Measurements from ENCODE around the gene FOXO4. TPM values are rescaled to one million over a fixed set of nuclear protein-coding genes. Genes with fewer than 3 reads are reported as not detected.

Gene FOXO4
- total and polyA plus RNA-seq, 12 donors: 12.2 to 67.8 (median 36.3) TPM

- Histone ChIP-seq H3K27ac (no peak overlapping the region), H3K36me3 (peaks cover 0 to 43% (median 0%) of the 10 kb centered on the region in 9 donors), H3K27me3 (peaks cover 0 to 7% (median 0%) of the 10 kb centered on the region in 7 donors), H3K9me3 (no peaks in the 10 kb centered on the region), H3K4me1 (peaks cover 0 to 25% (median 5%) of the 10 kb centered on the region in 9 donors), H3K4me3 (no peak overlapping the region)
- 39 to 41% methylated on average over 6 of the region's 6 CpGs for WGBS, 2 donors
- ATAC-seq: peak in 2 of 8 donors; percentile 8 to 10
- intact Hi-C loops (cut with DNase I): no loop called here
- TF ChIP-seq, protein P1, sequence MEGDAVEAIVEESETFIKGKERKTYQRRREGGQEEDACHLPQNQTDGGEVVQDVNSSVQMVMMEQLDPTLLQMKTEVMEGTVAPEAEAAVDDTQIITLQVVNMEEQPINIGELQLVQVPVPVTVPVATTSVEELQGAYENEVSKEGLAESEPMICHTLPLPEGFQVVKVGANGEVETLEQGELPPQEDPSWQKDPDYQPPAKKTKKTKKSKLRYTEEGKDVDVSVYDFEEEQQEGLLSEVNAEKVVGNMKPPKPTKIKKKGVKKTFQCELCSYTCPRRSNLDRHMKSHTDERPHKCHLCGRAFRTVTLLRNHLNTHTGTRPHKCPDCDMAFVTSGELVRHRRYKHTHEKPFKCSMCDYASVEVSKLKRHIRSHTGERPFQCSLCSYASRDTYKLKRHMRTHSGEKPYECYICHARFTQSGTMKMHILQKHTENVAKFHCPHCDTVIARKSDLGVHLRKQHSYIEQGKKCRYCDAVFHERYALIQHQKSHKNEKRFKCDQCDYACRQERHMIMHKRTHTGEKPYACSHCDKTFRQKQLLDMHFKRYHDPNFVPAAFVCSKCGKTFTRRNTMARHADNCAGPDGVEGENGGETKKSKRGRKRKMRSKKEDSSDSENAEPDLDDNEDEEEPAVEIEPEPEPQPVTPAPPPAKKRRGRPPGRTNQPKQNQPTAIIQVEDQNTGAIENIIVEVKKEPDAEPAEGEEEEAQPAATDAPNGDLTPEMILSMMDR (IDR thresholded peaks at IDR 0.05): no peak
- no peak for DNase-seq
Observed at GRCh38 chrX:71143508-71143907, 47.9 kb downstream of the FOXO4 start.

DNA sequence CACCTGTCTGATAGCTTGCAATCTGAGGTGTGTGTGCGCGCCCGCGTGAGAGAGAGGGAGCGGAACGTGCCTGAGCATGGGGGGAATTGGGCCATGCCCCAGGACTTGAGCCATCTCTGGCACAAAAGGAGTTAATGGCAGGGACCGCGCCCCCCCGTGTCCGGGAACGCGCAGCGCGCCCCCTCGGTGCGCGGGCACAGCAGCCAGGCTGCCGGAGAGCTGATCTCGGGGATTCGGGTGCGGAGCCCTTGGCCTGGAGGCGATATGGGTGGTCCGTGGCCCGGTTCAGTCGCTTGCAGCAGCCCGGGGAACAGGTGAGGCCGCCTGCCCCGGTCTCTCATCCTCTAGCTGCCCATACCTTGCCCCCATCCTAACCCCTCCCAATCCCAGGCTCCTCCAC, 49.0 kb downstream of the FOXO4 start, which contains the start of gene NLGN3:
Gene NLGN3, plus strand, starts transcription at position 191 of the 400 bp plus-strand sequence. CDS start 2,909 bp downstream, outside the sequence.
- ATAC-seq (peak in 2 of 8 donors; percentile 14 to 59), DNase-seq (peak in 1 of 2 donors; percentile 14)
- TF ChIP-seq, protein P1 (IDR thresholded peaks at IDR 0.05): no peak
- peak within 1 kb of the TSS in 6 of 10 donors; percentile 24 to 37 (median 32) for H3K4me3 ChIP-seq
- peaks cover 0 to 25% (median 5%) of the 10 kb centered on the region in 9 donors for H3K4me1 ChIP-seq
- H3K9me3 ChIP-seq: no peaks in the 10 kb centered on the region
- H3K27ac ChIP-seq: no peak within 1 kb of the TSS
- H3K36me3 ChIP-seq: peaks cover 0 to 31% (median 0%) of the 10 kb centered on the region in 9 donors
- peaks cover 0 to 7% (median 0%) of the 10 kb centered on the region in 7 donors for H3K27me3 ChIP-seq
- WGBS, 2 donors: 5 to 6% methylated on average over 18 to 28 of the region's 28 CpGs
- intact Hi-C loops (cut with DNase I): no loop called here

DNA sequence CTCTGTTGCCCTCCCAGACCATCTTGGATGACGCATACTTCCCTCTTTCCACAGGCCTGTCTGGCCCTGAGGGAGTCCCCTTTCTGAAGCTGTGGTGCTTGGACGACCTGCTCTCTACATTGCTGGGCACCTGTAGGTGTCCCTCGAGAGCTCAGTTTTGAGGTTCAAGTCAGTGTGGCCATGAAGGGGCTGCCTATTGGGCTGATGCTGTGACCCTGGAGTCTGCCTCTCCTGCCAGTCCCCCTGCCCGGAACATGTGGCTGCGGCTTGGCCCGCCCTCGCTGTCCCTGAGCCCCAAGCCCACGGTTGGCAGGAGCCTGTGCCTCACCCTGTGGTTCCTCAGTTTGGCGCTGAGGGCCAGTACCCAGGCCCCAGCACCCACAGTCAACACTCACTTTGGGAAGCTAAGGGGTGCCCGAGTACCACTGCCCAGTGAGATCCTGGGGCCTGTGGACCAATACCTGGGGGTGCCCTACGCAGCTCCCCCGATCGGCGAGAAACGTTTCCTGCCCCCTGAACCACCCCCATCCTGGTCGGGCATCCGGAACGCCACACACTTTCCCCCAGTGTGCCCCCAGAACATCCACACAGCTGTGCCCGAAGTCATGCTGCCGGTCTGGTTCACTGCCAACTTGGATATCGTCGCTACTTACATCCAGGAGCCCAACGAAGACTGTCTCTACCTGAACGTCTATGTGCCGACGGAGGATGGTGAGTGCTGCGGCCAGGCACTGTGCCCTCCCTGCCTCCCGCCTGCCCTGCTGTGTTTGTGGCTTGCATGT, 52.0 kb downstream of the FOXO4 start:
- no peak for DNase-seq

DNA sequence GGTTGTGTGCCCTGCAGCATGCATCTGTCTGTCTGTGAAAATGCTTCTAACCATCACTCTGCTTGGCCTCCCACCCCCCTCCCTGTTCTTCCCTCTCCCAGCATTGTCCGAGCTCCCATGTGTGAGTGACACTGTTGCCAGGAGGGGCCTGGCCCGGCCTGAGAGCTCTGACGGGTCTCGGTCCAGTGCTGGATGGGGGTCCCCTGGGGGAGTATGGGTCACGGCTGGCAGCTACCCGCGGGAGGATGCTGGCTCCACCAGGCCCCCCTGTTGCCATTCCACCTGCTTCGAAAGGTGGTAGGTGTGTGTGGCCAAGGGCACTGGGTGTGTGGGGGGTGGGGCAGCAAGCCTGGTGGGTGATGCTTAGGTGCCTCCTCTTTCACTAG, 52.6 kb downstream of the FOXO4 start:
- H3K4me3 ChIP-seq: no peak overlapping the region
- no peaks in the 10 kb centered on the region for H3K9me3 ChIP-seq
- H3K27me3 ChIP-seq: peaks cover 0 to 7% (median 0%) of the 10 kb centered on the region in 7 donors
- intact Hi-C loops (cut with DNase I): no loop called here
- DNase-seq (no peak), ATAC-seq (no peak)
- H3K4me1 ChIP-seq: peaks cover 0 to 22% (median 5%) of the 10 kb centered on the region in 9 donors
- TF ChIP-seq, protein P1 (IDR thresholded peaks at IDR 0.05): no peak
- no peak overlapping the region for H3K27ac ChIP-seq
- WGBS, 2 donors: 71 to 81% methylated on average over 2 to 8 of the region's 8 CpGs
- H3K36me3 ChIP-seq: no peaks in the 10 kb centered on the region

More for the DNA sequence above, 52.0 kb downstream of the FOXO4 start:
- Histone ChIP-seq H3K4me3 (no peak overlapping the region), H3K4me1 (peaks cover 0 to 25% (median 5%) of the 10 kb centered on the region in 9 donors), H3K36me3 (peaks cover 0 to 3% (median 0%) of the 10 kb centered on the region in 9 donors), H3K27ac (no peak overlapping the region), H3K9me3 (no peaks in the 10 kb centered on the region), H3K27me3 (peaks cover 0 to 7% (median 0%) of the 10 kb centered on the region in 7 donors)
- intact Hi-C loops (cut with DNase I): no loop called here
- ATAC-seq: no peak
- WGBS, 2 donors: 78 to 85% methylated on average over 28 of the region's 28 CpGs
- TF ChIP-seq, protein P1 (IDR thresholded peaks at IDR 0.05): no peak

Data from heart right ventricle (tissue), 16 donors.